GM10266 (cell line): ENCODE data around the gene INTS6.

Experiments used
- DNase-seq: peaks from one replicate; pipeline ENCODE4 v3.0.0; 2012; ENCODE audit errors: extremely low spot score
- TF ChIP-seq, protein P1 (sequence below): IDR thresholded peaks from 2 replicates; pipeline ENCODE4 v1.5.1; 2012; ENCODE audit warnings: mild to moderate bottlenecking, low read depth; ENCODE audit not compliant: control insufficient read depth, insufficient read depth; ENCODE audit errors: missing control alignments

INTS6 gene

DNA sequence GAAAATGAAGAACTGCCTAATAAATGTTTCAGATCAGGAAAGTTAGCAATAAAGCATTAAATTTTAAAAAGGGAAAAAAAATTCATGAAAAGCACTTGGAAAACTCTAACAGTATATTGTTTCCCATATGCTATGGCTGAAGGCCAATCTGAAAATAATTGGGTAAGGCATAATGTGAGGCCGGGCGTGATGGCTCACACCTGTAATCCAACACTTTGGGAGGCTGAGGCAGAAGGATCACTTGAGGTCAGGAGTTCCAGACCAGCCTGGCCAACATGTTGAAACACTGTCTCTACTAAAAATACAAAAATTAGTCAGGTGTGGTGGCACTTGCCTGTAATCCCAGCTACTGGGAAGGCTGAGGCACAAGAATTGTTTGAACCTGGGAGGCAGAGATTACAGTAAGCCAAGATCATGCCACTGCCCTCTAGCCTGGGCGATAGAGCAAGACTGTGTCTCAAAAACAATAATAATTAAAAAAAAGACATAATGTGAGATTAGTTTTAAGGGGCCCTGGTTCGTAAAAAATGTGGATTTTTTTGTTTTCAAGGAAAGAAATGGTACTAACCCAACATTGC is 15.2 kb downstream of the INTS6 start:
- DNase-seq, result no peak
- TF ChIP-seq, protein P1, sequence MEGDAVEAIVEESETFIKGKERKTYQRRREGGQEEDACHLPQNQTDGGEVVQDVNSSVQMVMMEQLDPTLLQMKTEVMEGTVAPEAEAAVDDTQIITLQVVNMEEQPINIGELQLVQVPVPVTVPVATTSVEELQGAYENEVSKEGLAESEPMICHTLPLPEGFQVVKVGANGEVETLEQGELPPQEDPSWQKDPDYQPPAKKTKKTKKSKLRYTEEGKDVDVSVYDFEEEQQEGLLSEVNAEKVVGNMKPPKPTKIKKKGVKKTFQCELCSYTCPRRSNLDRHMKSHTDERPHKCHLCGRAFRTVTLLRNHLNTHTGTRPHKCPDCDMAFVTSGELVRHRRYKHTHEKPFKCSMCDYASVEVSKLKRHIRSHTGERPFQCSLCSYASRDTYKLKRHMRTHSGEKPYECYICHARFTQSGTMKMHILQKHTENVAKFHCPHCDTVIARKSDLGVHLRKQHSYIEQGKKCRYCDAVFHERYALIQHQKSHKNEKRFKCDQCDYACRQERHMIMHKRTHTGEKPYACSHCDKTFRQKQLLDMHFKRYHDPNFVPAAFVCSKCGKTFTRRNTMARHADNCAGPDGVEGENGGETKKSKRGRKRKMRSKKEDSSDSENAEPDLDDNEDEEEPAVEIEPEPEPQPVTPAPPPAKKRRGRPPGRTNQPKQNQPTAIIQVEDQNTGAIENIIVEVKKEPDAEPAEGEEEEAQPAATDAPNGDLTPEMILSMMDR, result no peak

DNA sequence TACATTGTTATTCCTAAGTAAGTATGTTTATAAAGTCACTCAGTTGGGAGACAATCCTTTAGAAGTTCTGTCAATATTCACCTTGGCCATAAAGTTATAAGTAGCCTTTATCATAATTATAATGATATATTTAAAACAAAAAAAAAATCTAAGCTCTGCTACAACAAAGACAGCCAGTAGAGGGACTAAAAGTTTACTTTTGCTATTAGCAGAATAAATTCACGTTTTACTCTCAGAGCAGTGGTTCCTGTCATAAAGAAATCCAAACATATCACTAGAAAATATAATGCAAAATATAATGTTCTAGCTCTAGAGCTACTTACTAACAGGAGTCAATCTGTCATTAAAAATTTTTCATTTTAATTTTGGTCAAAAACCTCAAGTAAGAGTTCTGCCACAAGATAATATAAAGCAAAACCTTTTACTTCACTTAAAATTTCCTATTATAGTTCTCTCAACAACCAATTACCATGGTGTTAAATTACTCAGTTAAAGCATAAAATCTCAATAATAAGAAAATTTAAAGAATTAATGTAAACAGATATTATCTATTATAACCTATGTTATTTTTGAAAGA is 17.7 kb downstream of the INTS6 start:
- DNase-seq, result no peak
- TF ChIP-seq, protein P1, result peak; percentile 27

DNA sequence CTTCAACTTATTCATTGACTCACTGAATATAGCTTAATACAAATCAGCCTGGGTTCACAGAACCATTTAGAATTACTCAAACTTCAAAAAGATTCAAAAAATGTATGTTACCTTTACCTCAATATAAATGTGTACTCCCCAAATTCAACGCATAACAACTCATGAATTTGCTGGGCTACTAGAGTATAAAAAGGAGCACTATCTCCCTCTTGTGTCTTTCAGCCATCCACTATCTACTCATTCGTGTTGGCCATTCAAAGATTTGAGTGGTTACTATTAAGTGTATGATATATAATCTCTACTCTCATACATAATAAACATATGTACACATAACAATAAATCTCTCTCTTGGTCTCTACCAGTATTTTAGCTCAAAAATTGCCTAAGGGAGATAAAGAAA is 20.3 kb downstream of the INTS6 start:
- DNase-seq, result no peak
- TF ChIP-seq, protein P1, result no peak

DNA sequence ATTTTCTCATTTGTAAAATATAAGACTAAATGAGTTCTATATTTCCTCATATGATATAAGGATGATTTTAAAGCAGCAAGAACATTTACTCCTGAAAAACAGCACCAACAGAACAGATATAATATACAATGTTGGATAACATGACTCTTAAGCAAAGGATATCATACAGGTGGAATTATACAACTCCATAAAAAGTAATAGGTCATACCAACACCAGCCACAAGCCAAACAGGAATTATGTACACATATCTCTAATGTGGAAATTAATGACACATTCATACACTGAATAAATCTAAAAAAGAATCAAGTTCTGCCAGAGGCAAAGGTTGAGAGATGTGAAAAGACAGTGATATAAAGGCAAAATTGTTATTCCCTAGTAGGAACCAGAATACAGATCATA is 25.9 kb downstream of the INTS6 start:
- TF ChIP-seq, protein P1, result no peak
- no peak for DNase-seq

DNA sequence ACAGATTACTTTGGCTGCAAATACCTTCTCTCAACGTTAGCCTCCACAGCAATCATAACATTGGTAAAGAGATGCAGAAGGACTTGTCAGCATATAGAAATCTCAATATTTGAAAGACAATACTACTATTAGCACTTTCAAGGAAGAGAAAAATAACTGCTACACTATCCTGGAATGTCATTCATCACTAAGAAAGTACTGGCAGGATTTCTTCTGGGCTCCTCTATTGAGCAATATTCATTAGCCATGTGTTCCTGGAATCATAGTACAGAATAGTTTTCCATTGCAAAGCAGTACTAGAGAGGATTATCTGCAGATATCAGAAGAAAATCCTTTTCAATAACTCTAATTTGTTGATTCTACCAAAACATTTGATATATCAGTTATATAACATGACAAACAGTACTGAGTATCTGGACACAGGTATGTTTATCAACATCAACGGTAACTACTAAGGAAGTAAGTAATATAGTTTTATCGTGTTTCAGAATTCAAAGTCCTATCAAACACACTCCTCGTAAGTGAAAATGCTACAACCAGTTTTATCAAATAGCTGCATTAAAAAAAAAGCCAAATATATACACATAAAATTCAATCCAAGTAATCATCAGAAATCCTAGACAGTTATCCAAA is 27.3 kb downstream of the INTS6 start:
- TF ChIP-seq, protein P1, result no peak
- no peak for DNase-seq

DNA sequence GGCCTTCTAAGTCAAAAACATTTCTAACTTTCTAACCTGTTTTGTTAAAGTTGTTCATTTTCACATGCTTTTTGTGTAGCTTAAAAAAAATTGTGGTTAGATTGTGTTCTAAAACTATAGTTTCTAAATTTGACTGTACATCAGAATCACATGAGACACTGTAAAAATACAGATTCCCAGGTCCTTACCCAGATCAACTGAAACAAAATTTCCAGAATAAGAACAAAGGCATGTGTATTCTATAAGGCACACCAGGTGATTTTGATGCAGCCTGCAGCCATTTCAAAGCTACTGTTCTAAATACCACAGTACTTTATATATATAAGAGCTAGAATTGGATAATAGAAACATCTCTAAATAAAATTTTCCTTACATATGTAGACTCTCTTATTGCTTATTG is 29.1 kb downstream of the INTS6 start:
- DNase-seq, result no peak
- TF ChIP-seq, protein P1, result no peak

DNA sequence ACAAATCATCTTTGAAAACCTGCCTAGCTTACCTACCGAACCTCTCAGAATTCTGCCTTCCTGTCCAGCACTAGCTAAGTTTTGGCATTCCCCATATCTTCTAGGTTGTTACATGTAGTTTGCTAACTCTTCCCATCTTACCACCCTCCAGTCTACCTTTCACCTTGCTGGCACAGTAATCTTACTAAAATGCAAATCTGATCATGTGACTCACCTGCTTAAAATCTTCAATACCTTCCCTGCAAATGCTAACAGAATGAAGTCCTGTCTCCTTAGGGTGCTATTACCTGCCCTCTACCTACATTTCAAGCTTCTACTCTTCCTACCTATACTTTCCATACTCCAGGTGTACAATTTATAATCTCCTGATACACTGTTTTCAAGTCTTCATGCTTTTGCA is 30.4 kb downstream of the INTS6 start:
- DNase-seq, result no peak
- TF ChIP-seq, protein P1, result no peak
